OCI-LY1 (cell line): ENCODE measurements around the gene CXCL17.

Experiments
- CTCF ChIP-seq: fragments of 200-600 bp; sonication (generic), shearing (Covaris generic); IDR thresholded peaks from 2 replicates; pipeline ENCODE4 v1.5.1; 2017; ENCODE audit warnings: mild to moderate bottlenecking, antibody characterized with exemption, low read length, moderate library complexity, mixed read lengths
- EZH2 ChIP-seq: fragments of 200-600 bp; sonication (generic), shearing (Covaris generic); IDR thresholded peaks from 2 replicates; pipeline ENCODE4 v1.8.0; 2017; ENCODE audit warnings: borderline replicate concordance, mixed run types, mild to moderate bottlenecking, antibody characterized with exemption, low read length, moderate library complexity, mixed read lengths

- peak; percentile 99 for TF ChIP-seq CTCF
- no peak for TF ChIP-seq EZH2
These were observed 22.6 kb downstream of the CXCL17 start for GRCh38 chr19:42420055-42420544.
